ENCODE measurements around the gene TTC36. TPM values are rescaled to one million over a fixed set of nuclear protein-coding genes. Genes with fewer than 3 reads are reported as not detected.

Gene TTC36
- total and polyA plus RNA-seq, 2 donors (not counting 1 experiment from before 2014, with no cell fraction given), result 0.19 to 0.79 TPM

- Mint-ChIP-seq H3K27ac (no peak overlapping the region), H3K9me3 (ENCODE audit: insufficient read depth) (no peaks in the 10 kb centered on the region), H3K4me1 (peaks cover 8% of the 10 kb centered on the region), H3K27me3 (no peaks in the 10 kb centered on the region), H3K4me3 (no peak overlapping the region)
- H3K9me3 ChIP-seq (ENCODE audit: control extremely low read depth in 1 of 3, control insufficient read depth in 2 of 3, insufficient read depth in 1 of 3, low read length in 2 of 3), result no peaks in the 10 kb centered on the region
- no peaks in the 10 kb centered on the region for H3K79me2 ChIP-seq (ENCODE audit: control insufficient read depth, insufficient read depth, low read length)
- no peaks in the 10 kb centered on the region for H4K20me1 ChIP-seq (ENCODE audit: control insufficient read depth, insufficient read depth, low read length, poor library complexity, severe bottlenecking)
- DNase-seq (no peak), ATAC-seq (ENCODE audit: low read depth) (no peak)
- H3K4me2 ChIP-seq (replicated peaks; ENCODE audit: low read depth, low read length, poor library complexity, severe bottlenecking), result no peak overlapping the region
- 91% methylated on average over 6 of the region's 6 CpGs for WGBS (ENCODE audit: insufficient coverage)
- no peaks in the 10 kb centered on the region for H3K27me3 ChIP-seq (replicated peaks in 1 of 4; ENCODE audit: control extremely low read depth in 1 of 4, control insufficient read depth in 3 of 4, insufficient read depth in 4 of 4, low read length in 3 of 4)
- H3K36me3 ChIP-seq (replicated peaks in 1 of 2; ENCODE audit: control extremely low read depth in 1 of 2, control insufficient read depth in 1 of 2, extremely low read depth in 1 of 2, insufficient read depth in 2 of 2, low read length in 1 of 2), result peaks cover 4 to 74% of the 10 kb centered on the region in 2 experiments
- no peaks in the 10 kb centered on the region for H3K4me1 ChIP-seq (ENCODE audit: control insufficient read depth in 2 of 2, insufficient read depth in 2 of 2, low read length in 2 of 2)
- H3K4me3 ChIP-seq (ENCODE audit: control extremely low read depth in 1 of 5, extremely low read depth in 1 of 5, insufficient read depth in 1 of 5, low read depth in 2 of 5, low read length in 4 of 5), result no peak overlapping the region
- no peak for TF ChIP-seq EZH2 (IDR thresholded peaks at IDR 0.05; ENCODE audit: borderline replicate concordance, insufficient read depth, low read depth, low read length, poor library complexity, severe bottlenecking)
- no peak for TF ChIP-seq CTCF (IDR thresholded peaks at IDR 0.05)
- ChIA-PET CTCF (no interaction called here), POLR2A (no interaction called here)
- H3K9ac ChIP-seq (ENCODE audit: low read length), result no peak overlapping the region
- intact Hi-C loops (cut with micrococcal nuclease), result no loop called here
- H2AFZ ChIP-seq (ENCODE audit: insufficient read depth, low read depth, low read length, poor library complexity, severe bottlenecking), result no peak overlapping the region
- H3K27ac ChIP-seq (ENCODE audit: low read length in 2 of 2), result no peak overlapping the region
These were observed 7.7 kb upstream of the TTC36 start for GRCh38 chr11:118519549-118519948.

GRCh38 chr11:118521892-118522311 lies 5.4 kb upstream of the TTC36 start:
- ChIA-PET CTCF (no interaction called here), POLR2A (no interaction called here)
- TF ChIP-seq EZH2 (IDR thresholded peaks at IDR 0.05; ENCODE audit: borderline replicate concordance, insufficient read depth, low read depth, low read length, poor library complexity, severe bottlenecking) (no peak), CTCF (IDR thresholded peaks at IDR 0.05) (no peak)
- Histone ChIP-seq H3K9me3 (ENCODE audit: control extremely low read depth in 1 of 3, control insufficient read depth in 2 of 3, insufficient read depth in 1 of 3, low read length in 2 of 3) (no peaks in the 10 kb centered on the region), H3K9ac (ENCODE audit: low read length) (no peak overlapping the region), H3K4me1 (ENCODE audit: control insufficient read depth in 2 of 2, insufficient read depth in 2 of 2, low read length in 2 of 2) (no peaks in the 10 kb centered on the region), H4K20me1 (ENCODE audit: control insufficient read depth, insufficient read depth, low read length, poor library complexity, severe bottlenecking) (no peaks in the 10 kb centered on the region), H3K79me2 (ENCODE audit: control insufficient read depth, insufficient read depth, low read length) (no peaks in the 10 kb centered on the region), H3K27ac (ENCODE audit: low read length in 2 of 2) (no peak overlapping the region), H3K4me3 (ENCODE audit: control extremely low read depth in 1 of 5, extremely low read depth in 1 of 5, insufficient read depth in 1 of 5, low read depth in 2 of 5, low read length in 4 of 5) (no peak overlapping the region), H3K36me3 (replicated peaks in 1 of 2; ENCODE audit: control extremely low read depth in 1 of 2, control insufficient read depth in 1 of 2, extremely low read depth in 1 of 2, insufficient read depth in 2 of 2, low read length in 1 of 2) (peaks cover 4 to 55% of the 10 kb centered on the region in 2 experiments), H2AFZ (ENCODE audit: insufficient read depth, low read depth, low read length, poor library complexity, severe bottlenecking) (no peak overlapping the region), H3K4me2 (replicated peaks; ENCODE audit: low read depth, low read length, poor library complexity, severe bottlenecking) (no peak overlapping the region), H3K27me3 (replicated peaks in 1 of 4; ENCODE audit: control extremely low read depth in 1 of 4, control insufficient read depth in 3 of 4, insufficient read depth in 4 of 4, low read length in 3 of 4) (no peaks in the 10 kb centered on the region)
- DNase-seq, result no peak
- Mint-ChIP-seq H3K27ac (peak overlapping the region; percentile 61), H3K4me1 (peaks cover 11% of the 10 kb centered on the region), H3K4me3 (no peak overlapping the region), H3K27me3 (no peaks in the 10 kb centered on the region), H3K9me3 (ENCODE audit: insufficient read depth) (no peaks in the 10 kb centered on the region)
- peak; percentile 64 for ATAC-seq (ENCODE audit: low read depth)
- intact Hi-C loops (cut with micrococcal nuclease), result no loop called here
- 76% methylated on average over 13 of the region's 13 CpGs for WGBS (ENCODE audit: insufficient coverage)
